ENCODE results near the gene MMEL1. TPM values are rescaled to one million over a fixed set of nuclear protein-coding genes. Genes with fewer than 3 reads are reported as not detected.
A peak's percentile ranks its signal among the peaks of the same experiment; 100 is the strongest.

MMEL1 gene
- total and polyA plus RNA-seq, 2 donors from 2014 or later = 4.0 to 8.5 TPM

GRCh38 chr1:2605509-2606395 lies 27.1 kb downstream of the MMEL1 start:
- no peaks in the 10 kb centered on the region for H3K36me3 ChIP-seq (ENCODE audit: control insufficient read depth in 2 of 3, insufficient read depth in 3 of 3, low read length in 3 of 3)
- DNase-seq = peak in 3 of 5 donors; percentile 7 to 77 (median 40)
- no peak overlapping the region for H3K4me3 ChIP-seq (ENCODE audit: low read length in 3 of 3)
- intact Hi-C loops (cut with DNase I) = no loop called here
- no peak overlapping the region for H3K27ac ChIP-seq (ENCODE audit: low read depth in 2 of 2, low read length in 2 of 2)
- H3K4me1 ChIP-seq (ENCODE audit: control insufficient read depth in 2 of 3, insufficient read depth in 2 of 3, low read depth in 1 of 3, low read length in 3 of 3) = no peaks in the 10 kb centered on the region
- H3K27me3 ChIP-seq (ENCODE audit: control insufficient read depth, insufficient read depth, low read length) = no peaks in the 10 kb centered on the region
- no peak overlapping the region for H3K9ac ChIP-seq (ENCODE audit: low read length in 3 of 3)
- no peak for TF ChIP-seq CTCF (IDR thresholded peaks at IDR 0.05; ENCODE audit: borderline replicate concordance, extremely low read depth, insufficient read depth)
- no peak for FAIRE-seq
- no peaks in the 10 kb centered on the region for H3K9me3 ChIP-seq (ENCODE audit: control insufficient read depth in 2 of 3, insufficient read depth in 1 of 3, low read length in 3 of 3)

GRCh38 chr1:2604844-2605508 lies 27.8 kb downstream of the MMEL1 start:
- TF ChIP-seq CTCF (IDR thresholded peaks at IDR 0.05; ENCODE audit: borderline replicate concordance, extremely low read depth, insufficient read depth) = no peak
- Histone ChIP-seq H3K4me3 (ENCODE audit: low read length in 3 of 3) (no peak overlapping the region), H3K4me1 (ENCODE audit: control insufficient read depth in 2 of 3, insufficient read depth in 2 of 3, low read depth in 1 of 3, low read length in 3 of 3) (no peaks in the 10 kb centered on the region), H3K9me3 (ENCODE audit: control insufficient read depth in 2 of 3, insufficient read depth in 1 of 3, low read length in 3 of 3) (no peaks in the 10 kb centered on the region), H3K27ac (ENCODE audit: low read depth in 2 of 2, low read length in 2 of 2) (no peak overlapping the region), H3K9ac (ENCODE audit: low read length in 3 of 3) (no peak overlapping the region), H3K36me3 (ENCODE audit: control insufficient read depth in 2 of 3, insufficient read depth in 3 of 3, low read length in 3 of 3) (no peaks in the 10 kb centered on the region), H3K27me3 (ENCODE audit: control insufficient read depth, insufficient read depth, low read length) (no peaks in the 10 kb centered on the region)
- no peak for FAIRE-seq
- intact Hi-C loops (cut with DNase I) = no loop called here
- peak in 3 of 5 donors; percentile 7 to 62 (median 38) for DNase-seq

- no peaks in the 10 kb centered on the region for H3K36me3 ChIP-seq (ENCODE audit: control insufficient read depth in 2 of 3, insufficient read depth in 3 of 3, low read length in 3 of 3)
- H3K27me3 ChIP-seq (ENCODE audit: control insufficient read depth, insufficient read depth, low read length) = no peaks in the 10 kb centered on the region
- intact Hi-C loops (cut with DNase I) = no loop called here
- no peak overlapping the region for H3K9ac ChIP-seq (ENCODE audit: low read length in 3 of 3)
- H3K27ac ChIP-seq (ENCODE audit: low read depth in 2 of 2, low read length in 2 of 2) = no peak overlapping the region
- FAIRE-seq = no peak
- peak in 3 of 5 donors; percentile 4 to 67 (median 33) for DNase-seq
- H3K4me3 ChIP-seq (ENCODE audit: low read length in 3 of 3) = no peak overlapping the region
- no peaks in the 10 kb centered on the region for H3K4me1 ChIP-seq (ENCODE audit: control insufficient read depth in 2 of 3, insufficient read depth in 2 of 3, low read depth in 1 of 3, low read length in 3 of 3)
- no peak for TF ChIP-seq CTCF (IDR thresholded peaks at IDR 0.05; ENCODE audit: borderline replicate concordance, extremely low read depth, insufficient read depth)
- no peaks in the 10 kb centered on the region for H3K9me3 ChIP-seq (ENCODE audit: control insufficient read depth in 2 of 3, insufficient read depth in 1 of 3, low read length in 3 of 3)
Measured at GRCh38 chr1:2604156-2604843, 28.5 kb downstream of the MMEL1 start.
